Measurements from ENCODE around the gene PARD3B.

DNA sequence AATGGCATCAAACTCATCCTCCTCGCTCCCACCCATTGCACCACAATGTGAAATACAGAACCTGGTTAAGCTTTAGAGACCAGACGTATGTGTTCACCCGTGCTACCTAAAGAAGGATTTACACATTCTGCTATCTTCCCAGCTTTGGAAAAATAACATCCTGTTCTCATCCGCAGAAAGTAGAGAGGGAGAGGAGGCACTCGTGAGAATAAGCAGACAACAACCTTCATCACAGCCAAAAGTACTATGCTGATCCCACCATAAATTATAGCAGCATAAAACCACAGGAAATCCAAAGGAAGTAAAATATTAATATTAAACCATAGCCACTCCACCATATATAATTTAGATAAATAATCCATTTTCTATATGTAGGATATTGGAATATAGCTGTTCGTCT, 1025.4 kb downstream of the PARD3B start:
- TF ChIP-seq, protein P1, sequence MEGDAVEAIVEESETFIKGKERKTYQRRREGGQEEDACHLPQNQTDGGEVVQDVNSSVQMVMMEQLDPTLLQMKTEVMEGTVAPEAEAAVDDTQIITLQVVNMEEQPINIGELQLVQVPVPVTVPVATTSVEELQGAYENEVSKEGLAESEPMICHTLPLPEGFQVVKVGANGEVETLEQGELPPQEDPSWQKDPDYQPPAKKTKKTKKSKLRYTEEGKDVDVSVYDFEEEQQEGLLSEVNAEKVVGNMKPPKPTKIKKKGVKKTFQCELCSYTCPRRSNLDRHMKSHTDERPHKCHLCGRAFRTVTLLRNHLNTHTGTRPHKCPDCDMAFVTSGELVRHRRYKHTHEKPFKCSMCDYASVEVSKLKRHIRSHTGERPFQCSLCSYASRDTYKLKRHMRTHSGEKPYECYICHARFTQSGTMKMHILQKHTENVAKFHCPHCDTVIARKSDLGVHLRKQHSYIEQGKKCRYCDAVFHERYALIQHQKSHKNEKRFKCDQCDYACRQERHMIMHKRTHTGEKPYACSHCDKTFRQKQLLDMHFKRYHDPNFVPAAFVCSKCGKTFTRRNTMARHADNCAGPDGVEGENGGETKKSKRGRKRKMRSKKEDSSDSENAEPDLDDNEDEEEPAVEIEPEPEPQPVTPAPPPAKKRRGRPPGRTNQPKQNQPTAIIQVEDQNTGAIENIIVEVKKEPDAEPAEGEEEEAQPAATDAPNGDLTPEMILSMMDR (conservative IDR thresholded peaks at IDR 0.05 in 1 of 2, IDR thresholded peaks at IDR 0.05 in 1 of 2; ENCODE audit: low read depth in 1 of 2, low read length in 2 of 2) = no peak
- TF ChIP-seq EZH2 (IDR thresholded peaks at IDR 0.05; ENCODE audit: low read length, missing control alignments) = no peak

Data from fibroblast of lung (primary cell).